HCT116 (cell line): ENCODE results near the gene ENTPD3.

Source experiments
- EZH2 ChIP-seq: fragments of 200-600 bp; sonication (generic); IDR thresholded peaks from 2 replicates; pipeline ENCODE4 v1.6.1; 2017; ENCODE audit warnings: antibody characterized with exemption, mixed run types
- ZNF274 ChIP-seq: fragments of 200-500 bp; sonication (Bioruptor generic); IDR thresholded peaks from 2 replicates; pipeline ENCODE4 v1.6.1; 2014; ENCODE audit warnings: mild to moderate bottlenecking, low read depth, low read length, inconsistent platforms
- TF ChIP-seq, protein P1 (sequence below), 3 experiments: fragments of 200-600 bp in 1 of 3; sonication (generic) in 1 of 3; IDR thresholded peaks in 2 of 3; conservative IDR thresholded peaks in 1 of 3; 2 replicates each; pipeline ENCODE4 v1.5.1; 2012 to 2017; ENCODE audit warnings: low read depth in 2 of 3, low read length in 2 of 3, antibody characterized with exemption in 1 of 3, borderline replicate concordance in 1 of 3, control low read depth in 1 of 3, mild to moderate bottlenecking in 1 of 3, mixed read lengths in 1 of 3, mixed run types in 1 of 3, moderate library complexity in 1 of 3; ENCODE audit not compliant: insufficient read depth in 1 of 3

DNA sequence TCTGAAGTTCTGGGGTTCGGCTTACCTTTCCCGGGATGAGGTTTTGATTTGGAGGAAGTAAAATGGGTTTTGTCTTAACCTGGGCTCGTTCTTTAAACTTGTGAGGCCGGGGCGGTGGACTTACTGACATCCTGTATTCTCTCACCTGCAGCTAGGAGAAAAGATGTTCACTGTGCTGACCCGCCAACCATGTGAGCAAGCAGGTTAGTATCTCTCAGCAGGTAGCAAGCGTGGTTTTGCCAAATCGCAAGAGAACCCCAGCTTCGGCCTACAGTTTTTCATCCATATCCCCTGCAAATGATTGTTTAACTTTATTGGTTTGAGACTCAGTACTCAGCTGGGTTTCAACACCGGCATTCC is 891 bp downstream of the ENTPD3 start:
- TF ChIP-seq ZNF274: no peak
- TF ChIP-seq, protein P1, sequence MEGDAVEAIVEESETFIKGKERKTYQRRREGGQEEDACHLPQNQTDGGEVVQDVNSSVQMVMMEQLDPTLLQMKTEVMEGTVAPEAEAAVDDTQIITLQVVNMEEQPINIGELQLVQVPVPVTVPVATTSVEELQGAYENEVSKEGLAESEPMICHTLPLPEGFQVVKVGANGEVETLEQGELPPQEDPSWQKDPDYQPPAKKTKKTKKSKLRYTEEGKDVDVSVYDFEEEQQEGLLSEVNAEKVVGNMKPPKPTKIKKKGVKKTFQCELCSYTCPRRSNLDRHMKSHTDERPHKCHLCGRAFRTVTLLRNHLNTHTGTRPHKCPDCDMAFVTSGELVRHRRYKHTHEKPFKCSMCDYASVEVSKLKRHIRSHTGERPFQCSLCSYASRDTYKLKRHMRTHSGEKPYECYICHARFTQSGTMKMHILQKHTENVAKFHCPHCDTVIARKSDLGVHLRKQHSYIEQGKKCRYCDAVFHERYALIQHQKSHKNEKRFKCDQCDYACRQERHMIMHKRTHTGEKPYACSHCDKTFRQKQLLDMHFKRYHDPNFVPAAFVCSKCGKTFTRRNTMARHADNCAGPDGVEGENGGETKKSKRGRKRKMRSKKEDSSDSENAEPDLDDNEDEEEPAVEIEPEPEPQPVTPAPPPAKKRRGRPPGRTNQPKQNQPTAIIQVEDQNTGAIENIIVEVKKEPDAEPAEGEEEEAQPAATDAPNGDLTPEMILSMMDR (IDR thresholded peaks at IDR 0.05 in 2 of 3, conservative IDR thresholded peaks at IDR 0.05 in 1 of 3; ENCODE audit: borderline replicate concordance in 1 of 3, insufficient read depth in 1 of 3, low read depth in 2 of 3, low read length in 2 of 3): no peak
- no peak for TF ChIP-seq EZH2
